DOHH2 (cell line): ENCODE data around the gene PITPNC1.

Source experiments
- H3F3A ChIP-seq: fragments of 200-600 bp; sonication (generic), shearing (Covaris generic); 2 replicates; pipeline ENCODE4 v1.6.0; 2016; ENCODE audit warnings: antibody characterized with exemption, mild to moderate bottlenecking; ENCODE audit not compliant: control insufficient read depth, insufficient read depth
- H3K27ac ChIP-seq: fragments of 200-600 bp; sonication (generic); 2 replicates; pipeline ENCODE4 v1.5.1; 2014; ENCODE audit warnings: low read depth, mild to moderate bottlenecking, low read length, moderate library complexity
- H3K27me3 ChIP-seq: fragments of 200-600 bp; sonication (generic); 2 replicates; pipeline ENCODE4 v1.6.1; 2014; ENCODE audit warnings: mild to moderate bottlenecking, low read length, mixed read lengths; ENCODE audit not compliant: control insufficient read depth
- H3K36me3 ChIP-seq: fragments of 200-600 bp; sonication (generic); 2 replicates; pipeline ENCODE4 v1.6.1; 2014; ENCODE audit warnings: mild to moderate bottlenecking, low read length, moderate library complexity, mixed read lengths; ENCODE audit not compliant: control insufficient read depth
- H3K4me1 ChIP-seq: fragments of 200-600 bp; sonication (generic); 2 replicates; pipeline ENCODE4 v1.6.1; 2014; ENCODE audit warnings: mild to moderate bottlenecking, low read length, mixed read lengths; ENCODE audit not compliant: control insufficient read depth
- H3K4me2 ChIP-seq: fragments of 200-600 bp; sonication (generic); 2 replicates; pipeline ENCODE4 v1.6.0; 2014; ENCODE audit warnings: mild to moderate bottlenecking, low read length, moderate library complexity
- H3K4me3 ChIP-seq: fragments of 200-600 bp; sonication (generic); 2 replicates; pipeline ENCODE4 v1.5.1; 2014; ENCODE audit warnings: mild to moderate bottlenecking, low read length, mixed read lengths
- H3K79me2 ChIP-seq: fragments of 200-600 bp; sonication (generic); 2 replicates; pipeline ENCODE4 v1.6.1; 2014; ENCODE audit warnings: mild to moderate bottlenecking, low read length, mixed read lengths; ENCODE audit not compliant: control insufficient read depth
- H3K9me2 ChIP-seq: fragments of 200-600 bp; sonication (generic); replicated peaks from 2 replicates; pipeline ENCODE4 v1.6.1; 2014; ENCODE audit warnings: mild to moderate bottlenecking, low read length, mixed read lengths; ENCODE audit not compliant: control insufficient read depth
- H3K9me3 ChIP-seq: fragments of 200-600 bp; sonication (generic); 2 replicates; pipeline ENCODE4 v1.6.1; 2014; ENCODE audit warnings: antibody characterized with exemption, low read length, mixed read lengths; ENCODE audit not compliant: control insufficient read depth, insufficient read depth
- H4K20me1 ChIP-seq: fragments of 200-600 bp; sonication (generic); 2 replicates; pipeline ENCODE4 v1.6.0; 2014; ENCODE audit warnings: low read depth, mild to moderate bottlenecking, antibody characterized with exemption, low read length, moderate library complexity; ENCODE audit not compliant: control insufficient read depth, insufficient read depth
- EZH2phosphoT487 ChIP-seq: fragments of 200-600 bp; sonication (generic); IDR thresholded peaks from 2 replicates; pipeline ENCODE4 v1.6.1; 2017; ENCODE audit warnings: borderline replicate concordance, mild to moderate bottlenecking, antibody characterized with exemption, low read length, moderate library complexity, mixed read lengths
- TF ChIP-seq, protein P1 (sequence below): fragments of 200-600 bp; sonication (generic); IDR thresholded peaks from one replicate; pipeline ENCODE4 v1.5.1; 2014; ENCODE audit warnings: antibody characterized with exemption, mild to moderate bottlenecking, low read depth, low read length; ENCODE audit not compliant: poor library complexity, severe bottlenecking

The PITPNC1 gene

DNA sequence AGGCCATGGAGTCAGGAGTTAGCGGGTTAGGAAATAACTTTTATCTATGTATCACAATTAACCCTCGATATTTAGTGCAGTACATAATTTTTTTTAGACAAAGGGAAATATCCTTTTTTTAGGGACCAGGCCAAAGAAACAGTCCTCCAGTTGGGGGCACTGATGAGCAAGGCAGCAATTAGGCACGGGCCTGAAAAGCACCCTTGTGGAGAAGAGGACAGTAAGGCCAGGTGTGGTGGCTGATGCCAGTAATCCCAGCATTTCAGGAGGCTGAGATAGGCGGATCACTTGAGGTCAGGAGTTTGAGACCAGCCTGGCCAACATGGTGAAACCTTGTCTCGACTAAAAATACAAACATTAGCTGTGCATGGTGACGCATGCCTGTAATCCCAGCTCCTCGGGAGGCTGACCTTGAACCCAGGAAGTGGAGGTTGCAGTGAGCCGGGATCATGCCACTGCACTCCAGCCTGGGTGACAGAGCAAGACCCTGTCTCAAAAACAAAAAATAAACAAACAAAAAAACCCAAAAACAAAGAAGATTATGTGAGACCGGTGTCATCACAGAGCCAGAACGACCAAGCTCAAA lies 182.4 kb downstream of the PITPNC1 start:
- no peak overlapping the region for H3K27ac ChIP-seq
- H3K79me2 ChIP-seq: no peaks in the 10 kb centered on the region
- H3K4me2 ChIP-seq: no peak overlapping the region
- H3F3A ChIP-seq: no peaks in the 10 kb centered on the region
- H3K27me3 ChIP-seq: no peaks in the 10 kb centered on the region
- no peaks in the 10 kb centered on the region for H3K36me3 ChIP-seq
- no peaks in the 10 kb centered on the region for H3K9me3 ChIP-seq
- H3K9me2 ChIP-seq: no peaks in the 10 kb centered on the region
- no peak overlapping the region for H3K4me3 ChIP-seq
- no peak for TF ChIP-seq EZH2phosphoT487
- TF ChIP-seq, protein P1, sequence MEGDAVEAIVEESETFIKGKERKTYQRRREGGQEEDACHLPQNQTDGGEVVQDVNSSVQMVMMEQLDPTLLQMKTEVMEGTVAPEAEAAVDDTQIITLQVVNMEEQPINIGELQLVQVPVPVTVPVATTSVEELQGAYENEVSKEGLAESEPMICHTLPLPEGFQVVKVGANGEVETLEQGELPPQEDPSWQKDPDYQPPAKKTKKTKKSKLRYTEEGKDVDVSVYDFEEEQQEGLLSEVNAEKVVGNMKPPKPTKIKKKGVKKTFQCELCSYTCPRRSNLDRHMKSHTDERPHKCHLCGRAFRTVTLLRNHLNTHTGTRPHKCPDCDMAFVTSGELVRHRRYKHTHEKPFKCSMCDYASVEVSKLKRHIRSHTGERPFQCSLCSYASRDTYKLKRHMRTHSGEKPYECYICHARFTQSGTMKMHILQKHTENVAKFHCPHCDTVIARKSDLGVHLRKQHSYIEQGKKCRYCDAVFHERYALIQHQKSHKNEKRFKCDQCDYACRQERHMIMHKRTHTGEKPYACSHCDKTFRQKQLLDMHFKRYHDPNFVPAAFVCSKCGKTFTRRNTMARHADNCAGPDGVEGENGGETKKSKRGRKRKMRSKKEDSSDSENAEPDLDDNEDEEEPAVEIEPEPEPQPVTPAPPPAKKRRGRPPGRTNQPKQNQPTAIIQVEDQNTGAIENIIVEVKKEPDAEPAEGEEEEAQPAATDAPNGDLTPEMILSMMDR: peak; percentile 77
- no peaks in the 10 kb centered on the region for H3K4me1 ChIP-seq
- H4K20me1 ChIP-seq: no peaks in the 10 kb centered on the region

DNA sequence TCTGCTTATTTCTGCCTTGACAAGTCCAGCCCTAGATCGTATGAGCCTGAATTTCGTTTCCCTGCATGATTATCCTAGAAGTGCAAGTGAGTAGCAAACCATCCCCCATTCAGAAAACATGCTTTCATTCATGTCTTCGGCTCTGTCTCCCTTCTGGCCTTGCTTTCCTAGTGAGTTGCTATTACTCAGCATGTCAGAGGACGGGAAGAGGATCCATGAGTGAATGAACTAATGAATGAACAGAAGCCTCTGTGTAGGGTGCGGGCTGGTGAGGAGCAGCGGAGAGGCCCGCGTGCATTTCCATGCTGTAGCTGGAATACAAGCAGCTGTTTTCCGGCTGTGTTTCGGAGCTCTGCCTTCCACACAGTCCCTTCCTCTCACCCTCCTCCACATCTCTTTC lies 184.9 kb downstream of the PITPNC1 start:
- Histone ChIP-seq H3K36me3 (no peaks in the 10 kb centered on the region), H3K4me1 (no peaks in the 10 kb centered on the region), H3K27me3 (no peaks in the 10 kb centered on the region), H3K9me3 (no peaks in the 10 kb centered on the region), H3K79me2 (no peaks in the 10 kb centered on the region), H4K20me1 (no peaks in the 10 kb centered on the region), H3F3A (no peaks in the 10 kb centered on the region), H3K27ac (no peak overlapping the region), H3K4me3 (no peak overlapping the region), H3K9me2 (no peaks in the 10 kb centered on the region), H3K4me2 (no peak overlapping the region)
- no peak for TF ChIP-seq EZH2phosphoT487
- TF ChIP-seq, protein P1: no peak

DNA sequence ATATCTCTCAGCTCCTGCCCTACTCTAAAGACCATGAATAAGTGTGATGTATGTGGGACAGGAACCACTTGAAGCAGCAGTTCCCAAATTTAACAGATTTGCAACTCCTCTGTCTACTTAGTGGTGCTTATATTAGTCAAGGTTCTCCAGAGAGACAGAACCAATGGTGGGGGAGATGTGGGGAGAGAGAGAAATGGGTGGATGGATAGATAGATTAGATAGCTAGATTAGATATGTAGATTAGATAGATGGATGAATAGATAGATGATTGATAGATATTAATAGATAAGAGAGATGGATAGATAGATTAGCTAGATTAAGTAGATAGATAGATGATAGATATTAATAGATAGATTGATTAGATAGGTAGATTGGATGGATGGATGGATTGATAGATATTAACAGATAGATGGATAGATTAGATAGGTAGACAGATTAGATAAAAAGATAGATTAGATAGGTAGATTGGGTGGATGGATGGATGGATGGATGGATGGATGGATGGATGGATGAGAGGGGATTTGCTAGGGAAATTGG lies 186.7 kb downstream of the PITPNC1 start:
- Histone ChIP-seq H3K4me1 (peaks cover 4% of the 10 kb centered on the region), H3K9me2 (no peaks in the 10 kb centered on the region), H3K27me3 (no peaks in the 10 kb centered on the region), H3K4me3 (no peak overlapping the region), H3K79me2 (no peaks in the 10 kb centered on the region), H3K9me3 (no peaks in the 10 kb centered on the region), H4K20me1 (no peaks in the 10 kb centered on the region), H3K27ac (no peak overlapping the region), H3K36me3 (no peaks in the 10 kb centered on the region), H3K4me2 (no peak overlapping the region), H3F3A (no peaks in the 10 kb centered on the region)
- no peak for TF ChIP-seq EZH2phosphoT487
- TF ChIP-seq, protein P1: no peak

DNA sequence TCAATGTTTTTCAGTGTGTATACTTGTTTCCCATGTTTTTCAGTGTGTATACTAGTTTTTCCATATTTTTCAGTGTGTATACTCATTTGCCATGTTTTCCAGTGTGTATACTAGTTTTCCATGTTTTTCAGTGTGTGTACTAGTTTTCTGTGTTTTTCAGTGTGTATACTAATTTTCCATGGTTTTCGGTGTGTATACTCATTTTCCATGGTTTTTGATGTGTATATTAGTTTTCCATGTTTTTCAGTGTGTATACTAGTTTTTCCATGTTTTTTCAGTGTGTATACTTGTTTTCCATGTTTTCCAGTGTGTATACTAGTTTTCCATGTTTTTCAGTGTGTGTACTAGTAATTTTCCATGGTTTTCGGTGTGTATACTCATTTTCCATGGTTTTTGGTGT lies 188.0 kb downstream of the PITPNC1 start:
- TF ChIP-seq, protein P1: no peak
- no peak for TF ChIP-seq EZH2phosphoT487
- Histone ChIP-seq H3K27ac (no peak overlapping the region), H3K4me2 (no peak overlapping the region), H3K4me1 (peaks cover 17% of the 10 kb centered on the region), H3K79me2 (no peaks in the 10 kb centered on the region), H3K9me2 (no peaks in the 10 kb centered on the region), H3K27me3 (no peaks in the 10 kb centered on the region), H4K20me1 (no peaks in the 10 kb centered on the region), H3F3A (no peaks in the 10 kb centered on the region), H3K9me3 (no peaks in the 10 kb centered on the region), H3K4me3 (no peak overlapping the region), H3K36me3 (no peaks in the 10 kb centered on the region)
